Measurements from ENCODE around the gene TFF1.

Gene TFF1

DNA sequence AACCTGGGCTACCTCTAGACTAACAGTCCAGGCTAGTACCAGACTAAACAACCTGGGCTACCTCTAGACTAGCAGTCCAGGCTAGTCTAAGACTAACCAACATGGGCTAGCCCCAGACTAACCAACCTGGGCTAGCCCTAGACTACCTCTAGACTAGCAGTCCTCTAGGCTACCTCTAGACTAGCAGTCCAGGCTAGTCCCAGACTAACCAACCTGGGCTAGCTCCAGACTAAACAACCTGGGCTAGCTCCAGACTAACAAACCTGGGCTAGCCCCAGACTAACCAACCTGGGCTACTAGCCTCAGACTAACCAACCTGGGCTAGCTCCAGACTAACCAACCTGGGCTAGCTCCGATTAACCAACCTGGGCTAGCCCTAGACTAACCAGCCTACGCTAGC is 17.6 kb downstream of the TFF1 start:
- no peak for DNase-seq (ENCODE audit: low spot score)
- ChIA-PET CTCF (interaction anchor here (1.1 kb wide), 1 partner anchor 203 kb away, joined by 4 read pairs; no protein-coding TSS in a partner anchor), POLR2A (ENCODE audit: low non-redundant PET) (no interaction called here)
- TF ChIP-seq, protein P1, sequence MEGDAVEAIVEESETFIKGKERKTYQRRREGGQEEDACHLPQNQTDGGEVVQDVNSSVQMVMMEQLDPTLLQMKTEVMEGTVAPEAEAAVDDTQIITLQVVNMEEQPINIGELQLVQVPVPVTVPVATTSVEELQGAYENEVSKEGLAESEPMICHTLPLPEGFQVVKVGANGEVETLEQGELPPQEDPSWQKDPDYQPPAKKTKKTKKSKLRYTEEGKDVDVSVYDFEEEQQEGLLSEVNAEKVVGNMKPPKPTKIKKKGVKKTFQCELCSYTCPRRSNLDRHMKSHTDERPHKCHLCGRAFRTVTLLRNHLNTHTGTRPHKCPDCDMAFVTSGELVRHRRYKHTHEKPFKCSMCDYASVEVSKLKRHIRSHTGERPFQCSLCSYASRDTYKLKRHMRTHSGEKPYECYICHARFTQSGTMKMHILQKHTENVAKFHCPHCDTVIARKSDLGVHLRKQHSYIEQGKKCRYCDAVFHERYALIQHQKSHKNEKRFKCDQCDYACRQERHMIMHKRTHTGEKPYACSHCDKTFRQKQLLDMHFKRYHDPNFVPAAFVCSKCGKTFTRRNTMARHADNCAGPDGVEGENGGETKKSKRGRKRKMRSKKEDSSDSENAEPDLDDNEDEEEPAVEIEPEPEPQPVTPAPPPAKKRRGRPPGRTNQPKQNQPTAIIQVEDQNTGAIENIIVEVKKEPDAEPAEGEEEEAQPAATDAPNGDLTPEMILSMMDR (conservative IDR thresholded peaks at IDR 0.05; ENCODE audit: low read depth): no peak
- H3K27ac ChIP-seq: no peak overlapping the region

DNA sequence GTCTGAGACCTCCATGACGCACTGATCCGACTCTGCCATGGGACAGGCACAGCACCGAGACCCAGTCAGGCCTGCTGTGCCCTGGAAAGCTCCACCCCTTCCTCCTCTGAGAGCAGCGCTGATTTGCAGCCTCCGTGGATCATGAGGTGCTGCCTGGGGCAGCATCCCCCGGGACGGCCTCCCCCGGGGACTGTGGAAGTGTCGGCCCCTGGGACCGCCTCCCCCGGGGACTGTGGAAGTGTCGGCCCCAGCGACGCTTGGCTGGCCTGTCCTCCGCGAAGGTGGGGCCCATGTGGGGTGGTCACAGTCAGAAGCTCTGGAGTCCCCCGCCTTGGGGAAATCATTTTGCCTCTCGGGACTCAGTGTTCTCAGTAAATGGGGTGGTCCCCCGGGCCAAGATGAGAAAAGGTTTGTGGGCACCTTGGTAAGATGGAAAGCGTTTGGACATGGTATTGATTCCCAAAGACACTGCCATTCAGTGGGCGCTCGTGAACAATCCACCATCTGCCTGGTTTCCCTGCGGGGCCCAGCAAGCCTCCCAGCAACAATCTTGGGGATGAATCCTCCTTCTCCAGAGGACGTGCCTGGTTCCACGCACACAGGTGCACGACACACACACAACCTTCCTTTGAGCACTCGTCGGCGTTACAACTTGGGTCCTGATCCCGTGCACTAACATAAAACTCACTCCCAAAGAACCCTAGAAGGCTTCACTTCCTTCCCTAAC is 18.6 kb downstream of the TFF1 start:
- no peak for DNase-seq (ENCODE audit: low spot score)
- TF ChIP-seq, protein P1 (conservative IDR thresholded peaks at IDR 0.05; ENCODE audit: low read depth): no peak
- CTCF ChIA-PET: no interaction called here
- POLR2A ChIA-PET (ENCODE audit: low non-redundant PET): no interaction called here
- H3K27ac ChIP-seq: no peak overlapping the region

DNA sequence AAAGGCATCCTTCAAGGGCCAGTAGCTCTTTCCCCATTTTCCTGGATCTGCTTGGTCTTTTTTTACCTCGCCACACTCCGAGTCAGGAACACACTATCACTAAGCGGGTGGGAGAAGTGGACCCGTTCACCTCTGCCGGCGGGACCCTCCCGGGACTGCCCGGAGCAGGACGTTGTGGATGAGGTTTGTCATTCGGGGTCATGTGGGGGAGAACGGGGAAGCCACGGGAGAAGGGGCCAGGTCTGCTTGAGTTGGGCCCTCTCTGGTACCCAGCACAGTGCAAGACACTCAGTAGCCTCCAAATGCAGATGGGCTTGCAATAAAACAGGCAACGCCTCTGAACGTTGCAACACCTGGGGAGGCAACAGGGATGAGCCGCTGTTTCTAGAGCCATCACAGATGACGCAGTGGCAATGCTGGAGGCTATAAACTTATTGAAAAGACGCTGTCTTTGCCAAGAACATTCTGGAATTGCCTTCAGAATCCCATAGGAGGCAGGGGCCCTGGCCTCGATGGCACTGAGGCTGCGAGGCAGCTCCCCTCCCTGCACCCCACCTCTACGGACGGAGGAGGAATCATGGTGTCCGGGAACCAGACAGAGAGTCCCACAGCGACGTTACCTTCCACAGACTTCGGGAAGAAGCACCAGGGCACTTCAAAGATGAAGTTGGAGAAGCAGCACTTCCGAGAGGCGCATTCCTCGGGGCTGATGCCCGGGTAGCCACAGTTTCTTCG is 19.3 kb downstream of the TFF1 start:
- ChIA-PET CTCF (no interaction called here), POLR2A (ENCODE audit: low non-redundant PET) (no interaction called here)
- H3K27ac ChIP-seq: no peak overlapping the region
- TF ChIP-seq, protein P1 (conservative IDR thresholded peaks at IDR 0.05; ENCODE audit: low read depth): no peak
- no peak for DNase-seq (ENCODE audit: low spot score)

DNA sequence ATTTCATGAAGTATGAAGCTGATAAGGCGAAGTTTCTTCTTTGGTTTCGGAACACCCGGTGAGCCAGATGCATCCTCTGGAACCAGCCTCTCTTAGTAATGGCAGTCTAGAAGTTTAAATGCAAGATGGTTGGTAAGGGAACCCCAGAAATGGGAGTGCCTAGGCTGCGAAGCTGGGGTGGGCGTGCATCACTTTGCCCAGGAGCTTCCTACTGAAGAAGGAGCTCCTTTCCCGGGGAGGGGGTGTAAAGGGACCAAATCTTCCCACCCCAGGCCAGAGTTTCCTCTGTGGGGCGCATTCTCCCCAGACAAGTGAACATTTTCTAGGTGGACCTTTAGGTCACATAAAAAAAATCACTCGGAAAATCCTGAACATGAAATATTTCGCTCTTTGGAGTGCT is 19.9 kb downstream of the TFF1 start:
- CTCF ChIA-PET: no interaction called here
- no peak for DNase-seq (ENCODE audit: low spot score)
- TF ChIP-seq, protein P1 (conservative IDR thresholded peaks at IDR 0.05; ENCODE audit: low read depth): no peak
- POLR2A ChIA-PET (ENCODE audit: low non-redundant PET): no interaction called here
- no peak overlapping the region for H3K27ac ChIP-seq

DNA sequence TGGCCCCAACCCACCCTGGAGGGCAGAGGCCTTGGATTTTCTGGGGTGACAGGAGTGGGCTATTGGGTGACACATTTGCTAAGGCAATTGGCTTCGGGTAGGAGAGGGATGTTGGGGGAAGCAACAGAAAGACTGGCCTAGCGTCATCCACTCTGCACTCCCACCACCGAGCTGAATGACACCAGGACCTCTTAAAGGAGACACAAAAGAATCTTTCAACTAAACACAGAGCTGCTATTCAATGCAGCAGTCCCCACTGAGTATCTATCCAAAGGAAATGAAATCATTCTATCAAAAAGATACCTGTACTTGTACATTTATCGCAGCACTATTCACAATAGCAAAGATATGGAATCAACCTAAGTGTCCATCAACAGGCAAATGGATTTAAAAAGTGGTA is 21.7 kb downstream of the TFF1 start:
- no peak for DNase-seq (ENCODE audit: low spot score)
- ChIA-PET POLR2A (ENCODE audit: low non-redundant PET) (no interaction called here), CTCF (no interaction called here)
- no peak overlapping the region for H3K27ac ChIP-seq
- TF ChIP-seq, protein P1 (conservative IDR thresholded peaks at IDR 0.05; ENCODE audit: low read depth): no peak

DNA sequence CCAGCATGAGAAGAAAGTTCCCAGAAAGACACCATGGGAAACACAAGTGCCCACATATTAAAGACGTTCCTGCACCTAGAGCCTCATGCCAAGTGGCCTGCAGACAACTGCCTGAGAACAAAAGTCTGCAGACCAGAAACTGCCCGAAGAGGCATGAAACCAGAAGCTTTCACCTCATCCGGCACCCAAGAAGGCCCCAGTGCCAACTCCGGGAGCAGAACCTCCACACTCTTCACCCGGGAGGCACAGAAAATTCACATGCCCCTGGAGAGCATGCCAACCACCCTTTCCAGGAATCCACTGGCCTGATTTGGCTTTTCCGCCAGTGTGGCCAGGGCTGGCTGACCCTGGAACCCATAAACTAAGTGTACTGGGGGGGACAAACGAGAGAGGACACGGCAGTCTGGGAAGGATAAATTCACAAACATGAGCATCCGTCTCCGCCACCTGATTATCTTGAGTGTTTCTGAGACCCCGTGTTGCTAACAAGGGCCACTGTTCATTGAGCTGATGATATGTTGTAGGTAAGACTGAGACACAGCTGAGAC is 22.3 kb downstream of the TFF1 start:
- POLR2A ChIA-PET (ENCODE audit: low non-redundant PET): no interaction called here
- no peak for DNase-seq (ENCODE audit: low spot score)
- CTCF ChIA-PET: no interaction called here
- TF ChIP-seq, protein P1 (conservative IDR thresholded peaks at IDR 0.05; ENCODE audit: low read depth): no peak
- H3K27ac ChIP-seq: no peak overlapping the region
